ENCODE measurements around the gene NDFIP1. TPM values are rescaled to one million over a fixed set of nuclear protein-coding genes. Genes with fewer than 3 reads are reported as not detected.
A peak's percentile ranks its signal among the peaks of the same experiment; 100 is the strongest.

The NDFIP1 gene
- total RNA-seq, 1 donor from 2014 or later: 62.1 TPM

DNA sequence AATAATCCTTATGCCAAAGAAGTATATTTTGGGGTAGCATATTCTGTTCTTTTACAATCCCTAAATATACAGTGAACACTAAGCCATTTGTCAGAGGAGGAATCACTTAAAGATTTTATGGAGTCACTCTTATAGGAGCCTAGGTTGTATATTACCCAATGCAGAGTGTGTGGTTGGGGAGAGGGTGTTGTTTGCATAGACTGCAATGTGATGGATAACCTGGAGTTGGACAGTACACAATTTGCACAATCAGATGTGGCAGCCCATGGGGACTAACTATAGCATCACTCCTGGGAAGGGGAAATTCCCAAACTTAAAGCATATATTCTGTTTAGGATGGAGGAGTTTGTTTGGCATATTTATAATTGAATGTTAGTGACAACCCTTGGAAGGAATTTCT lies 9.6 kb upstream of the NDFIP1 start:
- Histone ChIP-seq H3K36me3 (no peaks in the 10 kb centered on the region), H3K4me3 (no peak overlapping the region), H3K9me3 (replicated peaks) (no peaks in the 10 kb centered on the region), H3K27me3 (ENCODE audit: low read depth) (no peaks in the 10 kb centered on the region), H3K4me1 (peaks cover 23% of the 10 kb centered on the region), H3K27ac (replicated peaks) (no peak overlapping the region)
- no peak for DNase-seq
- intact Hi-C loops (cut with micrococcal nuclease): no loop called here
- TF ChIP-seq, protein P1, sequence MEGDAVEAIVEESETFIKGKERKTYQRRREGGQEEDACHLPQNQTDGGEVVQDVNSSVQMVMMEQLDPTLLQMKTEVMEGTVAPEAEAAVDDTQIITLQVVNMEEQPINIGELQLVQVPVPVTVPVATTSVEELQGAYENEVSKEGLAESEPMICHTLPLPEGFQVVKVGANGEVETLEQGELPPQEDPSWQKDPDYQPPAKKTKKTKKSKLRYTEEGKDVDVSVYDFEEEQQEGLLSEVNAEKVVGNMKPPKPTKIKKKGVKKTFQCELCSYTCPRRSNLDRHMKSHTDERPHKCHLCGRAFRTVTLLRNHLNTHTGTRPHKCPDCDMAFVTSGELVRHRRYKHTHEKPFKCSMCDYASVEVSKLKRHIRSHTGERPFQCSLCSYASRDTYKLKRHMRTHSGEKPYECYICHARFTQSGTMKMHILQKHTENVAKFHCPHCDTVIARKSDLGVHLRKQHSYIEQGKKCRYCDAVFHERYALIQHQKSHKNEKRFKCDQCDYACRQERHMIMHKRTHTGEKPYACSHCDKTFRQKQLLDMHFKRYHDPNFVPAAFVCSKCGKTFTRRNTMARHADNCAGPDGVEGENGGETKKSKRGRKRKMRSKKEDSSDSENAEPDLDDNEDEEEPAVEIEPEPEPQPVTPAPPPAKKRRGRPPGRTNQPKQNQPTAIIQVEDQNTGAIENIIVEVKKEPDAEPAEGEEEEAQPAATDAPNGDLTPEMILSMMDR (IDR thresholded peaks at IDR 0.05; ENCODE audit: borderline replicate concordance): no peak

DNA sequence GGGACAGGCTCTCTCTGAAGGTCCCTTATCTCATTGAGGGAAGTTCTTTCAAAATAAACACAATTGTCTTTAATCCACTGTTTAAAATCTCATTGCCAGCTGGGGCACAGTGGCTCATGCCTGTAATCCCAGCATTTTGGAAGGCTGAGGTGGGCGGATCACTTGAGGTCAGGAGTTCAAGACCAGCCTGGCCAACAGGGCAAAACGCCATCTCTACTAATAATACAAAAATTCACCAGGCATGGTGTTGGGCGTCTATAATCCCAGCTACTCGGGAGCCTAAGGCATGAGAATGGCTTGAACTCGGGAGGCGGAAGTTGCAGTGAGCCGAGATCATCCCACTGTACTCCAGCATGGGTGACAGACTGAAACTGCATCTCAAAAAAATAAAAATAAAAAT lies 8.3 kb upstream of the NDFIP1 start:
- H3K4me3 ChIP-seq: no peak overlapping the region
- H3K27ac ChIP-seq (replicated peaks): no peak overlapping the region
- no peak for DNase-seq
- TF ChIP-seq, protein P1 (IDR thresholded peaks at IDR 0.05; ENCODE audit: borderline replicate concordance): no peak
- intact Hi-C loops (cut with micrococcal nuclease): no loop called here
- H3K36me3 ChIP-seq: no peaks in the 10 kb centered on the region
- peaks cover 9% of the 10 kb centered on the region for H3K4me1 ChIP-seq
- no peaks in the 10 kb centered on the region for H3K27me3 ChIP-seq (ENCODE audit: low read depth)
- no peaks in the 10 kb centered on the region for H3K9me3 ChIP-seq (replicated peaks)

DNA sequence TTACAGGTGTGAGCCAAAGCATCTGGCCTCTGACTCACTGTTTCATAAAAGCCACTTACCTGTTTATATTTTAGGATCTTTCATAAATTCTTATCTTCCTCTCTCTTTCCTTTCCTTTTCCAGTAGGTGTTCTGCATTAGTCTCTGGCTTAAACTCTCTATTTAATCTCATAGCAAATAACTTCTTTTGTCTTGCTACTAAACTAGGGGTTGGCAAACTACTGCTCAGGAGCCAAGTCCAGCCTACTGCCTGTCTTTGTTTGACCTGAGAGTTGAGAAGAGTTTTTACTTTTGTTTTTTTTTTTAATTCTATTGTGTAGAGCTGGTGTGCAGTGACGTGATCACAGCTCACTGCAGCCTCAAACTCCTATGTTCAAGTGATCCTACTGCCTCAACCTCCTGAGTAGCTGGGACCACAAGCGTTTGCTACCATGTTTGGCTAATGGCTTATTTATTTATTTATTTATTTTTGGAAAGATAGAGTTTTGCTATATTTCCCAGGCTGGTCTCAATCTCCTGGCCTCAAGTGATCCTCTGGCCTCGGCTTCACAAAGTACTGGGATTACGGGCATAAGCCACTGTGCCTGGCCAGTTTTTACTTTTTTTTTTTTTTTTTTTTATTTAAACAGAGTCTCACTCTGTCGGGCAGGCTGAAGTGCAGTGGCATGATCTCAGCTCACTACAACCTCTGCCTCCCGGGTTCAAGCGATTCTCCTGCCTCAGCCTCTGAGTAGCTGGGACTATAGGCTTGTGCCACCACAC lies 5.4 kb upstream of the NDFIP1 start:
- Histone ChIP-seq H3K4me1 (peaks cover 20% of the 10 kb centered on the region), H3K27me3 (ENCODE audit: low read depth) (no peaks in the 10 kb centered on the region), H3K9me3 (replicated peaks) (no peaks in the 10 kb centered on the region), H3K4me3 (no peak overlapping the region), H3K27ac (replicated peaks) (no peak overlapping the region), H3K36me3 (no peaks in the 10 kb centered on the region)
- TF ChIP-seq, protein P1 (IDR thresholded peaks at IDR 0.05; ENCODE audit: borderline replicate concordance): no peak
- DNase-seq: no peak
- intact Hi-C loops (cut with micrococcal nuclease): no loop called here

DNA sequence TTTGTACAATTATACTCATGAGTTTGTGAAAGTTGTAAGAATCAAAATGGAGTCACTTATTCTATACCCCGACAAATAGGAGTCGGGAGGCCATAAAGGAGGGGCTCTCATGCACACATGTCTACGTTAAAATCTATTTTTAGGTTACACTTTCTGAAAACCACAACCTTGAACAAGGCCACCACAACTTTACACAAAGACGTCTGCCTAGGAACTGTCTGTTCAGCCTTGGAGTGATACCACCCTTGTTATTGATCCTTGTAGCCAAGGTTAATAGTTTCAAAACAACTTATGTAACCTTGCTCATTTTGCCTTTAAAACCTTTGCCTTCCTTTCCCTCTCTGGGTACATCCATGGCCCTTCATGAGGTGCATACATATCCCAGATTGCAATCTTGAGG lies 4.1 kb upstream of the NDFIP1 start:
- TF ChIP-seq, protein P1 (IDR thresholded peaks at IDR 0.05; ENCODE audit: borderline replicate concordance): no peak
- Histone ChIP-seq H3K4me3 (no peak overlapping the region), H3K4me1 (peaks cover 30% of the 10 kb centered on the region), H3K27me3 (ENCODE audit: low read depth) (no peaks in the 10 kb centered on the region), H3K36me3 (no peaks in the 10 kb centered on the region), H3K9me3 (replicated peaks) (no peaks in the 10 kb centered on the region), H3K27ac (replicated peaks) (no peak overlapping the region)
- intact Hi-C loops (cut with micrococcal nuclease): no loop called here
- DNase-seq: no peak

DNA sequence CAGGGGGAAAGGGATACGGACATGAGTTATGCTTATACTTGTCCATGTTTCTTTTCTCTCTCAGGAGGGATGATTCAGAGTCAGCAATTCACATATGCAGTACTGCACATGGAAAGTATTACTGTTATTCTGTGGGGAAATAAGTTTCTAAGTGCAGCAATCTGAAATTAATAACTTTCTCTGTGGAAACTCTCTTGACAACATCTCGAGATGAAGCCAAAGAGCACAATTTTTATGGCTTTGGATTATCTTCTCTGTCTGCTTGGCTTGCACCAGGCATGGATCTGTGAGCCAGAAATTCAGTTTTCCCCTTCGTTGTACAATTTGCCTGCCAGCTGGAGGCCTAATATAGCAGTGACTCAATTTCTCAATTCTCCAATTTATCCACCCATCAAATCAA lies 2.5 kb upstream of the NDFIP1 start:
- no peak overlapping the region for H3K4me3 ChIP-seq
- intact Hi-C loops (cut with micrococcal nuclease): no loop called here
- peak overlapping the region; percentile 95 for H3K27ac ChIP-seq (replicated peaks)
- no peaks in the 10 kb centered on the region for H3K9me3 ChIP-seq (replicated peaks)
- no peaks in the 10 kb centered on the region for H3K36me3 ChIP-seq
- H3K4me1 ChIP-seq: peaks cover 46% of the 10 kb centered on the region
- no peaks in the 10 kb centered on the region for H3K27me3 ChIP-seq (ENCODE audit: low read depth)
- DNase-seq: no peak
- TF ChIP-seq, protein P1 (IDR thresholded peaks at IDR 0.05; ENCODE audit: borderline replicate concordance): no peak

All from left ventricle myocardium inferior (tissue), 1 donor.